HEK293 (cell line): ENCODE results near the gene AFF3.

Experiments used
- CTCF ChIA-PET: fragments of 350-600 bp; formaldehyde crosslinking; extraction: SDS; loops from one replicate; lab custom pipeline; 2021; ENCODE audit warnings: antibody characterized with exemption; lab: Yijun Ruan, JAX
- POLR2A ChIA-PET: fragments of 300-600 bp; formaldehyde crosslinking; extraction: SDS; loops from one replicate; lab custom pipeline; 2020; ENCODE audit warnings: antibody characterized with exemption, inconsistent platforms; lab: Yijun Ruan, JAX
- H3K27ac ChIP-seq: fragments of 200-500 bp; sonication (Bioruptor generic); 2 replicates; pipeline ENCODE4 v1.5.1; 2014; ENCODE audit warnings: low read depth, low read length, control low read depth, inconsistent platforms; ENCODE audit errors: extremely low read depth
- H3K36me3 ChIP-seq, 2 experiments: fragments of 200-500 bp in 1 of 2; sonication (Bioruptor generic) in 1 of 2; 1 replicate in 1 of 2; 2 replicates in 1 of 2; pipeline ENCODE4 v1.5.1; 2014 to 2017; ENCODE audit warnings: inconsistent platforms in 2 of 2, low read length in 2 of 2; ENCODE audit not compliant: control insufficient read depth in 2 of 2, insufficient read depth in 1 of 2
- H3K4me1 ChIP-seq: fragments of 200-500 bp; sonication (Bioruptor generic); 2 replicates; pipeline ENCODE4 v1.5.1; 2014; ENCODE audit warnings: mild to moderate bottlenecking, low read length, inconsistent platforms; ENCODE audit not compliant: control insufficient read depth, insufficient read depth
- H3K4me3 ChIP-seq: 2 replicates; pipeline ENCODE4 v1.5.1; 2011; ENCODE audit warnings: low read depth, mild to moderate bottlenecking, control low read depth, low read length, moderate library complexity
- H3K9me3 ChIP-seq: fragments of 200-500 bp; sonication (Bioruptor generic); 2 replicates; pipeline ENCODE4 v1.5.1; 2014; ENCODE audit warnings: low read depth, low read length, inconsistent platforms; ENCODE audit not compliant: control insufficient read depth, insufficient read depth
- AEBP2 ChIP-seq: fragments of 450-650 bp; formaldehyde crosslinking; IDR thresholded peaks from 2 replicates; pipeline ENCODE4 v1.5.1; 2016; ENCODE audit warnings: missing biosample characterization, missing genetic modification characterization, borderline replicate concordance
- MEIS1 ChIP-seq: sonication (generic); formaldehyde crosslinking; IDR thresholded peaks from 2 replicates; pipeline ENCODE4 v1.8.1; 2022; ENCODE audit warnings: missing genetic modification reagents, mild to moderate bottlenecking, borderline replicate concordance
- SP3 ChIP-seq: fragments of 450-650 bp; formaldehyde crosslinking; IDR thresholded peaks from 2 replicates; pipeline ENCODE4 v1.5.1; 2016; ENCODE audit warnings: missing biosample characterization, missing genetic modification characterization
- SP7 ChIP-seq: fragments of 450-650 bp; formaldehyde crosslinking; IDR thresholded peaks from 2 replicates; pipeline ENCODE4 v1.5.1; 2016; ENCODE audit warnings: missing biosample characterization, missing genetic modification characterization
- YY2 ChIP-seq: fragments of 450-650 bp; formaldehyde crosslinking; IDR thresholded peaks from 2 replicates; pipeline ENCODE4 v1.5.1; 2016; ENCODE audit warnings: missing biosample characterization, missing genetic modification characterization
- ZBTB1 ChIP-seq: fragments of 450-650 bp; formaldehyde crosslinking; IDR thresholded peaks from 2 replicates; pipeline ENCODE4 v1.5.1; 2016; ENCODE audit warnings: missing biosample characterization, missing genetic modification characterization
- ZBTB10 ChIP-seq: fragments of 450-650 bp; formaldehyde crosslinking; IDR thresholded peaks from 2 replicates; pipeline ENCODE4 v1.5.1; 2016; ENCODE audit warnings: missing biosample characterization, missing genetic modification characterization
- ZBTB48 ChIP-seq: fragments of 450-650 bp; formaldehyde crosslinking; IDR thresholded peaks from 2 replicates; pipeline ENCODE4 v1.5.1; 2016; ENCODE audit warnings: missing biosample characterization, missing genetic modification characterization
- ZFHX2 ChIP-seq: fragments of 450-650 bp; formaldehyde crosslinking; conservative IDR thresholded peaks from 2 replicates; pipeline ENCODE4 v1.5.1; 2016; ENCODE audit warnings: missing biosample characterization, missing genetic modification characterization
- ZNF148 ChIP-seq: fragments of 450-650 bp; formaldehyde crosslinking; IDR thresholded peaks from 2 replicates; pipeline ENCODE4 v1.5.0; 2017; ENCODE audit warnings: missing biosample characterization, missing genetic modification characterization, borderline replicate concordance
- ZNF175 ChIP-seq: fragments of 450-650 bp; formaldehyde crosslinking; IDR thresholded peaks from 2 replicates; pipeline ENCODE4 v1.5.1; 2016; ENCODE audit warnings: missing biosample characterization, missing genetic modification characterization
- ZNF19 ChIP-seq: fragments of 450-650 bp; formaldehyde crosslinking; IDR thresholded peaks from 2 replicates; pipeline ENCODE4; 2016; ENCODE audit warnings: missing biosample characterization, missing genetic modification characterization, low read depth
- ZNF221 ChIP-seq: fragments of 450-650 bp; formaldehyde crosslinking; IDR thresholded peaks from 2 replicates; pipeline ENCODE4 v1.5.1; 2017; ENCODE audit warnings: missing biosample characterization, missing genetic modification characterization, borderline replicate concordance
- ZNF341 ChIP-seq: fragments of 450-650 bp; formaldehyde crosslinking; IDR thresholded peaks from 2 replicates; pipeline ENCODE4; 2016; ENCODE audit warnings: low read depth, missing biosample characterization, missing genetic modification characterization
- ZNF433 ChIP-seq: fragments of 450-650 bp; formaldehyde crosslinking; IDR thresholded peaks from 2 replicates; pipeline ENCODE4 v1.5.1; 2016; ENCODE audit warnings: missing biosample characterization, missing genetic modification characterization, low read depth
- ZNF558 ChIP-seq: fragments of 450-650 bp; formaldehyde crosslinking; IDR thresholded peaks from 2 replicates; pipeline ENCODE4 v1.5.1; 2016; ENCODE audit warnings: missing biosample characterization, missing genetic modification characterization
- ZNF585B ChIP-seq: fragments of 450-650 bp; formaldehyde crosslinking; IDR thresholded peaks from 2 replicates; pipeline ENCODE4 v1.5.1; 2016; ENCODE audit warnings: missing biosample characterization, missing genetic modification characterization
- ZNF624 ChIP-seq: fragments of 450-650 bp; formaldehyde crosslinking; IDR thresholded peaks from 2 replicates; pipeline ENCODE4 v1.5.1; 2017; ENCODE audit warnings: missing biosample characterization, missing genetic modification characterization
- ZNF664 ChIP-seq: fragments of 450-650 bp; formaldehyde crosslinking; IDR thresholded peaks from 2 replicates; pipeline ENCODE4 v1.5.1; 2016; ENCODE audit warnings: missing biosample characterization, missing genetic modification characterization
- ZNF830 ChIP-seq: fragments of 450-650 bp; IDR thresholded peaks from 2 replicates; pipeline ENCODE4 v1.5.0; 2018; ENCODE audit warnings: missing biosample characterization, missing genetic modification characterization, low read depth, mild to moderate bottlenecking, moderate library complexity
- ZSCAN16 ChIP-seq: fragments of 450-650 bp; formaldehyde crosslinking; IDR thresholded peaks from 2 replicates; pipeline ENCODE4 v1.5.1; 2016; ENCODE audit warnings: missing biosample characterization, missing genetic modification characterization
- ZSCAN4 ChIP-seq: fragments of 450-650 bp; formaldehyde crosslinking; IDR thresholded peaks from 2 replicates; pipeline ENCODE4 v1.5.1; 2017; ENCODE audit warnings: missing biosample characterization, missing genetic modification characterization

The AFF3 gene

GRCh38 chr2:99921903-99922302 lies 220.5 kb downstream of the AFF3 start (continued):
- TF ChIP-seq ZBTB10, result no peak
- TF ChIP-seq ZNF433 (tag by site-specific recombination), result no peak
- TF ChIP-seq ZSCAN4 (tag by site-specific recombination), result no peak
- TF ChIP-seq ZSCAN16 (tag by site-specific recombination), result no peak
- no peak for TF ChIP-seq ZNF148 (tag by site-specific recombination)
- no peak for TF ChIP-seq SP3 (tag by site-specific recombination)

- no peak for TF ChIP-seq ZNF175 (tag by site-specific recombination)
- TF ChIP-seq ZBTB48 (tag by site-specific recombination), result no peak
- 0 out of 2 replicates have a peak, but pooled peaks have one; percentile 31 for TF ChIP-seq SP7
- Histone ChIP-seq H3K9me3 (no peaks in the 10 kb centered on the region), H3K36me3 (no peaks in the 10 kb centered on the region), H3K4me3 (no peak overlapping the region), H3K4me1 (no peaks in the 10 kb centered on the region), H3K27ac (no peak overlapping the region)
- ChIA-PET POLR2A (no interaction called here), CTCF (no interaction called here)
Measured at GRCh38 chr2:99918389-99918788, 224.0 kb downstream of the AFF3 start.

GRCh38 chr2:99915108-99915675 lies 227.2 kb downstream of the AFF3 start:
- ChIA-PET CTCF (interaction anchor here (0.7 to 0.8 kb wide), 2 partner anchors 10 to 35 kb away, joined by 3 to 4 read pairs; no protein-coding TSS in a partner anchor), POLR2A (no interaction called here)
- Histone ChIP-seq H3K4me1 (peaks cover 3% of the 10 kb centered on the region; the same call in 1 of the 2 replicates), H3K9me3 (no peaks in the 10 kb centered on the region), H3K4me3 (no peak overlapping the region), H3K36me3 (no peaks in the 10 kb centered on the region), H3K27ac (no peak overlapping the region)
- no peak for TF ChIP-seq YY2 (tag by site-specific recombination)
- TF ChIP-seq ZFHX2 (tag by site-specific recombination), result no peak
- no peak for TF ChIP-seq ZNF221 (tag by site-specific recombination)
- TF ChIP-seq AEBP2 (tag by site-specific recombination), result no peak
- no peak for TF ChIP-seq ZNF830 (tag by site-specific recombination)
- no peak for TF ChIP-seq ZNF341
- no peak for TF ChIP-seq ZNF175 (tag by site-specific recombination)
- TF ChIP-seq ZNF664 (tag by site-specific recombination), result no peak
- no peak for TF ChIP-seq ZNF585B
- no peak for TF ChIP-seq ZNF19 (tag by site-specific recombination)
- no peak for TF ChIP-seq ZBTB1 (tag by site-specific recombination)
- no peak for TF ChIP-seq ZNF624 (tag by site-specific recombination)
- TF ChIP-seq ZBTB10, result no peak
- TF ChIP-seq MEIS1, result no peak
- no peak for TF ChIP-seq ZNF558 (tag by site-specific recombination)
- no peak for TF ChIP-seq ZSCAN16 (tag by site-specific recombination)
